BLaER1 (cell line): Measurements from ENCODE around the gene PTPRQ.
"Not testable (repeated sequence)": the region's sequence is repeated elsewhere in the genome, so short reads cannot be mapped to it uniquely, and the experiment has no call there.

Experiments used
- H3K27ac ChIP-seq: shearing (Covaris generic); formaldehyde crosslinking; 2 replicates; pipeline ENCODE4 v1.8.1; 2022
- H3K27me3 ChIP-seq: shearing (Covaris generic); formaldehyde crosslinking; 2 replicates; pipeline ENCODE4 v1.8.1; 2022
- H3K36me3 ChIP-seq: shearing (Covaris generic); formaldehyde crosslinking; 2 replicates; pipeline ENCODE4 v1.8.1; 2022
- H3K4me1 ChIP-seq: shearing (Covaris generic); formaldehyde crosslinking; 2 replicates; pipeline ENCODE4 v1.8.1; 2022
- H3K4me2 ChIP-seq: shearing (Covaris generic); formaldehyde crosslinking; 2 replicates; pipeline ENCODE4 v1.8.1; 2022
- H3K4me3 ChIP-seq: shearing (Covaris generic); formaldehyde crosslinking; 2 replicates; pipeline ENCODE4 v1.8.1; 2022
- H3K9ac ChIP-seq: shearing (Covaris generic); formaldehyde crosslinking; 2 replicates; pipeline ENCODE4 v1.8.1; 2022
- H3K9me3 ChIP-seq: shearing (Covaris generic); formaldehyde crosslinking; 2 replicates; pipeline ENCODE4 v1.8.1; 2022
- H4K20me1 ChIP-seq: shearing (Covaris generic); formaldehyde crosslinking; 2 replicates; pipeline ENCODE4 v1.8.1; 2022
- Cebpa-rat ChIP-seq: shearing (Covaris generic); IDR thresholded peaks from 2 replicates; pipeline ENCODE4 v1.8.1; 2022

Gene PTPRQ

GRCh38 chr12:80419644-80420043 is 24.4 kb upstream of the PTPRQ start:
- H3K4me3 ChIP-seq, result no peak overlapping the region
- no peak overlapping the region for H3K27ac ChIP-seq
- H4K20me1 ChIP-seq, result no peaks in the 10 kb centered on the region
- no peaks in the 10 kb centered on the region for H3K27me3 ChIP-seq
- no peaks in the 10 kb centered on the region for H3K9me3 ChIP-seq
- H3K4me1 ChIP-seq, result no peaks in the 10 kb centered on the region
- no peak overlapping the region for H3K4me2 ChIP-seq
- no peak for TF ChIP-seq Cebpa-rat
- no peak overlapping the region for H3K9ac ChIP-seq
- H3K36me3 ChIP-seq, result no peaks in the 10 kb centered on the region

GRCh38 chr12:80420075-80420474 is 24.0 kb upstream of the PTPRQ start:
- H3K4me2 ChIP-seq, result no peak overlapping the region
- no peaks in the 10 kb centered on the region for H4K20me1 ChIP-seq
- H3K4me3 ChIP-seq, result no peak overlapping the region
- no peak overlapping the region for H3K9ac ChIP-seq
- no peaks in the 10 kb centered on the region for H3K4me1 ChIP-seq
- no peak for TF ChIP-seq Cebpa-rat
- H3K9me3 ChIP-seq, result no peaks in the 10 kb centered on the region
- H3K36me3 ChIP-seq, result no peaks in the 10 kb centered on the region
- H3K27me3 ChIP-seq, result no peaks in the 10 kb centered on the region
- H3K27ac ChIP-seq, result no peak overlapping the region

- H3K9me3 ChIP-seq, result no peaks in the 10 kb centered on the region
- no peaks in the 10 kb centered on the region for H3K27me3 ChIP-seq
- no peaks in the 10 kb centered on the region for H4K20me1 ChIP-seq
- H3K4me1 ChIP-seq, result no peaks in the 10 kb centered on the region
- no peak overlapping the region for H3K27ac ChIP-seq
- TF ChIP-seq Cebpa-rat, result no peak
- no peak overlapping the region for H3K4me3 ChIP-seq
- H3K4me2 ChIP-seq, result no peak overlapping the region
- no peaks in the 10 kb centered on the region for H3K36me3 ChIP-seq
- no peak overlapping the region for H3K9ac ChIP-seq
Measured at GRCh38 chr12:80422550-80422949, 21.5 kb upstream of the PTPRQ start.

GRCh38 chr12:80432061-80432460 is 12.0 kb upstream of the PTPRQ start:
- Histone ChIP-seq H3K27ac (no peak overlapping the region), H3K4me1 (no peaks in the 10 kb centered on the region), H3K27me3 (no peaks in the 10 kb centered on the region), H3K4me2 (no peak overlapping the region), H3K9me3 (no peaks in the 10 kb centered on the region), H4K20me1 (no peaks in the 10 kb centered on the region), H3K4me3 (no peak overlapping the region), H3K9ac (no peak overlapping the region), H3K36me3 (no peaks in the 10 kb centered on the region)
- TF ChIP-seq Cebpa-rat, result no peak

DNA sequence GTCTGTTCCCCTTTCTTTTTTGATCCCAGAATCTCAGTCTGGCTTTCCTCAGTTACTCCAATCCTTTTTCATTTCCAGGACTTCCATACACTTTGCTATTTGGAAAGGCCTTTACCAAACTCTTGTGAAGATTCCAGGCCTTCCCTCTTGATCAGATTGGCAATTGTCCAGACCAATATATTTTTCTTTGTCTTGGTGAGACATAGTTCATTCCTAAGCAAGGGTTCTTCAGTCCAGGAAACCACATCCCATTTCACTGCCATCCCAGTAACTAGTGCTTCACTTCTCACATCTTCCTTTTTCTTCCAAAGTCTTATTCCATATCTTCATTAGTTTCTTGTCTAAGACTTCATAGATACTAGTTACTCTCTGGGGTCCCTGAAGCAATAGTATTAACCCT is 2.1 kb upstream of the PTPRQ start:
- H3K27ac ChIP-seq, result no peak overlapping the region
- no peak overlapping the region for H3K9ac ChIP-seq
- H3K36me3 ChIP-seq, result no peaks in the 10 kb centered on the region
- no peaks in the 10 kb centered on the region for H3K9me3 ChIP-seq
- no peak for TF ChIP-seq Cebpa-rat
- no peak overlapping the region for H3K4me3 ChIP-seq
- H4K20me1 ChIP-seq, result no peaks in the 10 kb centered on the region
- no peaks in the 10 kb centered on the region for H3K27me3 ChIP-seq
- no peak overlapping the region for H3K4me2 ChIP-seq
- no peaks in the 10 kb centered on the region for H3K4me1 ChIP-seq

GRCh38 chr12:80442426-80443222 is 1.4 kb upstream of the PTPRQ start:
- Histone ChIP-seq H3K27ac (no peak overlapping the region), H3K4me2 (no peak overlapping the region), H3K9ac (no peak overlapping the region), H4K20me1 (no peaks in the 10 kb centered on the region), H3K9me3 (no peaks in the 10 kb centered on the region), H3K4me1 (no peaks in the 10 kb centered on the region), H3K4me3 (no peak overlapping the region), H3K36me3 (no peaks in the 10 kb centered on the region), H3K27me3 (no peaks in the 10 kb centered on the region)
- no peak for TF ChIP-seq Cebpa-rat

DNA sequence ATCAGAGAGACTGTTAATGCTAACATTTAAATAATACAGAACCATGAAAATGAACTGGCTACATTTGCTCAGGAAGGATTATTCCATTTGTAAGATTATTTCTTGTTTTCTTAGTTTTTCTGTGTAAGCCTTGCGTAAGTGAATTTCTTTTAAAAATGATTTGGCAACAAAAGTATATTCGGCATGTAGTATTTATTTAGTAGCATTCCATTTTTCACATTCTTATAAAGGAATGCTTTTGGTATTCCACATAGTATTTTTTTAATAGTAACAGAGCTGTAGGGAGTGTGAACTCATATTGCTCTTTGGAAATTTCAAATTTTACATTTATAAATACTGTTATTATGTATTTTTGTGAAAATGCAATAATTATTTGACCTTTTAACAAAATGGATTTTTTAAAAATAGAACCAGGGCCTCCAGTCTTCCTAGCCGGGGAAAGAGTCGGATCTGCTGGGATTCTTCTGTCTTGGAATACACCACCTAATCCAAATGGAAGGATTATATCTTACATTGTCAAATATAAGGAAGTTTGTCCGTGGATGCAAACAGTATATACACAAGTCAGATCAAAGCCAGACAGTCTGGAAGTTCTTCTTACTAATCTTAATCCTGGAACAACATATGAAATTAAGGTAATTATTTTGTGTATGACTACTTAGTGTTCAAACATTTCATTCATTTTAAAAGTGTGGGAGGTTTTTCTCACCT is 1.2 kb downstream of the PTPRQ start:
- no peak for TF ChIP-seq Cebpa-rat
- Histone ChIP-seq H3K27me3 (no peaks in the 10 kb centered on the region), H3K9me3 (no peaks in the 10 kb centered on the region), H3K4me2 (no peak overlapping the region), H3K27ac (no peak overlapping the region), H3K4me1 (no peaks in the 10 kb centered on the region), H4K20me1 (no peaks in the 10 kb centered on the region), H3K9ac (no peak overlapping the region), H3K4me3 (no peak overlapping the region), H3K36me3 (no peaks in the 10 kb centered on the region)

GRCh38 chr12:80456513-80456912 is 12.5 kb downstream of the PTPRQ start:
- Histone ChIP-seq H3K27me3 (no peaks in the 10 kb centered on the region), H3K27ac (no peak overlapping the region), H3K4me1 (no peaks in the 10 kb centered on the region), H3K4me2 (no peak overlapping the region), H3K4me3 (no peak overlapping the region), H3K9ac (no peak overlapping the region), H3K36me3 (no peaks in the 10 kb centered on the region), H4K20me1 (no peaks in the 10 kb centered on the region), H3K9me3 (no peaks in the 10 kb centered on the region)
- no peak for TF ChIP-seq Cebpa-rat

- Histone ChIP-seq H3K9ac (no peak overlapping the region), H3K27me3 (no peaks in the 10 kb centered on the region)
Measured at GRCh38 chr12:80460972-80461371, 16.9 kb downstream of the PTPRQ start.

DNA sequence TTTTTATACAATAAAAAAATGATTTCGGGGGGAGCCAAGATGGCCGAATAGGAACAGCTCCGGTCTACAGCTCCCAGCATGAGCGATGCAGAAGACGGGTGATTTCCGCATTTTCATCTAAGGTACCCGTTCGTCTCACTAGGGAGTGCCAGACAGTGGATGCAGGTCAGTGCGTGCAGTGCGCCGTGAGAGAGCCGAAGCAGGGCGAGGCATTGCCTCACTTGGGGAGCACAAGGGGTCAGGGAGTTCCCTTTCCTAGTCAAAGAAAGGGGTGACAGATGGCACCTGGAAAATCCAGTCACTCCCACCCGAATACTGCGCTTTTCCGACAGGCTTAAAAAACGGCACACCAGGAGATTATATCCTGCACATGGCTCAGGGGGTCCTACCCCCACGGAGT is 17.8 kb downstream of the PTPRQ start:
- H3K27ac ChIP-seq, H3K9me3 ChIP-seq, H3K9ac ChIP-seq, H3K4me1 ChIP-seq, H3K27me3 ChIP-seq, H3K4me3 ChIP-seq, H3K36me3 ChIP-seq, H3K4me2 ChIP-seq, H4K20me1 ChIP-seq: not testable (repeated sequence)

More at GRCh38 chr12:80460972-80461371, 16.9 kb downstream of the PTPRQ start:
- no peaks in the 10 kb centered on the region for H3K9me3 ChIP-seq
- no peak overlapping the region for H3K4me3 ChIP-seq
- no peaks in the 10 kb centered on the region for H3K36me3 ChIP-seq
- no peaks in the 10 kb centered on the region for H4K20me1 ChIP-seq
- no peak overlapping the region for H3K27ac ChIP-seq
- no peak overlapping the region for H3K4me2 ChIP-seq
- TF ChIP-seq Cebpa-rat, result no peak
- no peaks in the 10 kb centered on the region for H3K4me1 ChIP-seq
